Fibroblast of lung (primary cell): ENCODE results near the gene CD200. TPM values are rescaled to one million over a fixed set of nuclear protein-coding genes. Genes with fewer than 3 reads are reported as not detected.

Source experiments
- DNase-seq, 2 donors: peaks; one replicate each; pipeline versions ENCODE4 v3.0.0 to v3.0.0-alpha.2; 2010; ENCODE audit warnings: low read depth in 2 of 2
- H2AFZ ChIP-seq: 2 replicates; pipeline ENCODE4 v1.5.1; 2012; ENCODE audit warnings: low read length, control low read depth, inconsistent platforms
- H3K27ac ChIP-seq: 2 replicates; pipeline ENCODE4 v1.5.1; 2011; ENCODE audit warnings: low read length, control low read depth; ENCODE audit not compliant: insufficient read depth
- H3K27me3 ChIP-seq: 2 replicates; pipeline ENCODE4 v1.5.1; 2011; ENCODE audit warnings: mild to moderate bottlenecking, low read length; ENCODE audit not compliant: control insufficient read depth, insufficient read depth
- H3K36me3 ChIP-seq: 2 replicates; pipeline ENCODE4 v1.5.1; 2011; ENCODE audit warnings: low read length; ENCODE audit not compliant: control insufficient read depth, insufficient read depth
- H3K4me1 ChIP-seq: 2 replicates; pipeline ENCODE4 v1.5.1; 2011; ENCODE audit warnings: low read length; ENCODE audit not compliant: control insufficient read depth, insufficient read depth; ENCODE audit errors: extremely low read depth
- H3K4me2 ChIP-seq: 2 replicates; pipeline ENCODE4 v1.5.1; 2011; ENCODE audit warnings: low read length, control low read depth; ENCODE audit not compliant: insufficient read depth; ENCODE audit errors: extremely low read depth
- H3K4me3 ChIP-seq, 4 experiments: fragments of 200-600 bp in 1 of 4; sonication (generic) in 1 of 4; replicated peaks in 1 of 4; 2 replicates each; pipeline ENCODE4 v1.5.1; 2011 to 2016; ENCODE audit warnings: low read length in 4 of 4, low read depth in 3 of 4, mild to moderate bottlenecking in 3 of 4, control low read depth in 2 of 4, inconsistent platforms in 1 of 4, mixed read lengths in 1 of 4; ENCODE audit not compliant: insufficient read depth in 1 of 4; ENCODE audit errors: control extremely low read depth in 1 of 4
- H3K79me2 ChIP-seq: 2 replicates; pipeline ENCODE4 v1.5.1; 2012; ENCODE audit warnings: mild to moderate bottlenecking, low read length, inconsistent platforms; ENCODE audit not compliant: control insufficient read depth, insufficient read depth
- H3K9ac ChIP-seq: 2 replicates; pipeline ENCODE4 v1.5.1; 2011; ENCODE audit warnings: mild to moderate bottlenecking, low read length, control low read depth; ENCODE audit not compliant: insufficient read depth
- H3K9me3 ChIP-seq: 2 replicates; pipeline ENCODE4 v1.5.1; 2012; ENCODE audit warnings: low read depth, low read length; ENCODE audit not compliant: control insufficient read depth, insufficient read depth
- H4K20me1 ChIP-seq: 2 replicates; pipeline ENCODE4 v1.5.1; 2011; ENCODE audit warnings: low read length; ENCODE audit not compliant: control insufficient read depth, insufficient read depth; ENCODE audit errors: extremely low read depth
- CTCF ChIP-seq, 2 donors: IDR thresholded peaks in 1 of 2; conservative IDR thresholded peaks in 1 of 2; 1 replicate in 1 of 2; 2 replicates in 1 of 2; pipeline ENCODE4 v1.5.1; 2011 to 2012; ENCODE audit warnings: low read length in 2 of 2, control low read depth in 1 of 2, inconsistent platforms in 1 of 2, low read depth in 1 of 2, mild to moderate bottlenecking in 1 of 2
- EZH2 ChIP-seq: IDR thresholded peaks from 2 replicates; pipeline ENCODE4 v1.5.1; 2012; ENCODE audit warnings: low read length, control low read depth, mild to moderate bottlenecking; ENCODE audit errors: missing control alignments
- polyA plus RNA-seq, 2 donors: library from polyadenylated mRNA; depleted of rRNA in 1 of 2; stranded (reverse) in 1 of 2; unstranded in 1 of 2; fragments of >200 nt; gene quantifications; 2 replicates each; pipeline ENCODE4 v1.2.1, GENCODE V29; 2011 to 2012; ENCODE audit warnings: missing spikeins in 1 of 2
- total RNA-seq: library from RNA; depleted of rRNA; stranded (reverse); fragments of >200 nt; gene quantifications from 2 replicates; pipeline ENCODE4 v1.2.1, GENCODE V29; 2014

CD200 gene
- total and polyA plus RNA-seq, 2 donors (not counting 1 experiment from before 2014, with no cell fraction given) = 0.17 to 0.22 TPM

GRCh38 chr3:112302881-112303763 is 29.8 kb upstream of the CD200 start:
- H3K9ac ChIP-seq = no peak overlapping the region
- TF ChIP-seq CTCF (conservative IDR thresholded peaks at IDR 0.05 in 1 of 2, IDR thresholded peaks at IDR 0.05 in 1 of 2; ENCODE audit: low read depth in 1 of 2, low read length in 2 of 2) (no peak), EZH2 (no peak)
- DNase-seq = peak; percentile 22 to 24
- H2AFZ ChIP-seq = peak overlapping the region; percentile 99
- H3K4me3 ChIP-seq = peak overlapping the region; percentile 11 to 79 (median 36)
- no peaks in the 10 kb centered on the region for H3K9me3 ChIP-seq
- H3K36me3 ChIP-seq = no peaks in the 10 kb centered on the region
- H3K27me3 ChIP-seq = no peaks in the 10 kb centered on the region
- no peaks in the 10 kb centered on the region for H4K20me1 ChIP-seq
- peak overlapping the region; percentile 86 for H3K4me2 ChIP-seq
- H3K27ac ChIP-seq = no peak overlapping the region
- peaks cover 5% of the 10 kb centered on the region for H3K4me1 ChIP-seq
- no peaks in the 10 kb centered on the region for H3K79me2 ChIP-seq

- Histone ChIP-seq H3K4me1 (peaks cover 5% of the 10 kb centered on the region), H3K27me3 (no peaks in the 10 kb centered on the region), H4K20me1 (no peaks in the 10 kb centered on the region), H3K79me2 (no peaks in the 10 kb centered on the region), H3K4me3 (peak overlapping the region; percentile 11 to 79 (median 36)), H3K9ac (no peak overlapping the region), H3K36me3 (no peaks in the 10 kb centered on the region), H3K4me2 (peak overlapping the region; percentile 86), H3K27ac (no peak overlapping the region), H2AFZ (peak overlapping the region; percentile 99), H3K9me3 (no peaks in the 10 kb centered on the region)
- TF ChIP-seq CTCF (conservative IDR thresholded peaks at IDR 0.05 in 1 of 2, IDR thresholded peaks at IDR 0.05 in 1 of 2; ENCODE audit: low read depth in 1 of 2, low read length in 2 of 2) = no peak
- no peak for TF ChIP-seq EZH2
- peak; percentile 54 to 56 for DNase-seq
These were observed 29.1 kb upstream of the CD200 start for GRCh38 chr3:112303764-112304325.

- no peaks in the 10 kb centered on the region for H3K9me3 ChIP-seq
- H3K4me3 ChIP-seq = no peak overlapping the region
- H3K9ac ChIP-seq = no peak overlapping the region
- H3K4me2 ChIP-seq = peak overlapping the region; percentile 86
- H2AFZ ChIP-seq = peak overlapping the region; percentile 99
- no peaks in the 10 kb centered on the region for H3K36me3 ChIP-seq
- H4K20me1 ChIP-seq = no peaks in the 10 kb centered on the region
- H3K27me3 ChIP-seq = no peaks in the 10 kb centered on the region
- H3K4me1 ChIP-seq = peaks cover 5% of the 10 kb centered on the region
- no peaks in the 10 kb centered on the region for H3K79me2 ChIP-seq
- no peak overlapping the region for H3K27ac ChIP-seq
- DNase-seq = peak in 1 of 2 donors; percentile 16
- TF ChIP-seq EZH2 = no peak
- TF ChIP-seq CTCF (conservative IDR thresholded peaks at IDR 0.05 in 1 of 2, IDR thresholded peaks at IDR 0.05 in 1 of 2; ENCODE audit: low read depth in 1 of 2, low read length in 2 of 2) = peak; percentile 32 to 45
These were observed 28.3 kb upstream of the CD200 start for GRCh38 chr3:112304611-112305010.
